Smooth muscle cell (in vitro differentiated cells): ENCODE results near the gene SLC38A4. TPM values are rescaled to one million over a fixed set of nuclear protein-coding genes. Genes with fewer than 3 reads are reported as not detected.

ENCODE experiments used
- DNase-seq: peaks from one replicate; lab custom pipeline; 2025; ENCODE audit not compliant: unreplicated experiment; lab: John Stamatoyannopoulos, UW
- H2AFZ ChIP-seq: fragments of 200-600 bp; sonication (generic); 2 replicates; pipeline ENCODE4 v1.6.0; 2016; ENCODE audit warnings: antibody characterized with exemption, low read depth, mild to moderate bottlenecking
- H3F3A ChIP-seq: fragments of 200-600 bp; sonication (generic); 2 replicates; pipeline ENCODE4 v1.6.0; 2017; ENCODE audit warnings: antibody characterized with exemption, low read depth
- H3K27ac ChIP-seq: fragments of 200-600 bp; sonication (generic); 2 replicates; pipeline ENCODE4 v1.5.1; 2016; ENCODE audit warnings: low read depth, mild to moderate bottlenecking
- H3K27me3 ChIP-seq: fragments of 200-600 bp; sonication (generic); 2 replicates; pipeline ENCODE4 v1.6.1; 2016; ENCODE audit warnings: low read depth, mild to moderate bottlenecking
- H3K36me3 ChIP-seq: fragments of 200-600 bp; sonication (generic); 2 replicates; pipeline ENCODE4 v1.5.1; 2016; ENCODE audit warnings: low read depth
- H3K4me1 ChIP-seq: fragments of 200-600 bp; sonication (generic); 2 replicates; pipeline ENCODE4 v1.5.1; 2016; ENCODE audit warnings: low read depth
- H3K4me2 ChIP-seq: fragments of 200-600 bp; sonication (generic); 2 replicates; pipeline ENCODE4 v1.6.0; 2016; ENCODE audit warnings: mild to moderate bottlenecking
- H3K4me3 ChIP-seq: fragments of 200-600 bp; sonication (generic); 2 replicates; pipeline ENCODE4 v1.5.1; 2016; ENCODE audit warnings: mild to moderate bottlenecking
- H3K79me2 ChIP-seq: fragments of 200-600 bp; sonication (generic); 2 replicates; pipeline ENCODE4 v1.6.0; 2016; ENCODE audit warnings: low read depth, mild to moderate bottlenecking
- H3K9ac ChIP-seq: fragments of 200-600 bp; sonication (generic); 2 replicates; pipeline ENCODE4 v1.6.0; 2016; ENCODE audit warnings: low read depth
- H3K9me3 ChIP-seq: fragments of 200-600 bp; sonication (generic); replicated peaks from 2 replicates; pipeline ENCODE4 v1.5.1; 2016; ENCODE audit warnings: low read depth
- H4K20me1 ChIP-seq: fragments of 200-600 bp; sonication (generic); 2 replicates; pipeline ENCODE4 v1.6.0; 2016; ENCODE audit warnings: low read depth
- WGBS: methylation state at CpG from one replicate; pipeline ENCODE4 v1.1.7; 2016; ENCODE audit warnings: low lambda C conversion rate; 5-methylcytosine and 5-hydroxymethylcytosine counted together
- polyA plus RNA-seq: library from polyadenylated mRNA; unstranded; fragments of >200 nt; fragmentation: Nextera tagmentation; extraction: Ambion mirVana; gene quantifications from 2 replicates; pipeline ENCODE4 v1.2.1, GENCODE V29; 2016
- total RNA-seq: library from RNA; depleted of rRNA; stranded (reverse); fragments of >200 nt; gene quantifications from 2 replicates; pipeline ENCODE4 v1.2.3, GENCODE V29; 2014
- TF ChIP-seq, protein P1 (sequence below): fragments of 200-600 bp; sonication (generic); IDR thresholded peaks from 2 replicates; pipeline ENCODE4 v1.5.1; 2017; ENCODE audit warnings: borderline replicate concordance, mild to moderate bottlenecking, antibody characterized with exemption; ENCODE audit not compliant: insufficient read depth, poor library complexity, severe bottlenecking

SLC38A4 gene
- total and polyA plus RNA-seq, 2 experiments from 2014 or later: 0.77 to 2.7 TPM

DNA sequence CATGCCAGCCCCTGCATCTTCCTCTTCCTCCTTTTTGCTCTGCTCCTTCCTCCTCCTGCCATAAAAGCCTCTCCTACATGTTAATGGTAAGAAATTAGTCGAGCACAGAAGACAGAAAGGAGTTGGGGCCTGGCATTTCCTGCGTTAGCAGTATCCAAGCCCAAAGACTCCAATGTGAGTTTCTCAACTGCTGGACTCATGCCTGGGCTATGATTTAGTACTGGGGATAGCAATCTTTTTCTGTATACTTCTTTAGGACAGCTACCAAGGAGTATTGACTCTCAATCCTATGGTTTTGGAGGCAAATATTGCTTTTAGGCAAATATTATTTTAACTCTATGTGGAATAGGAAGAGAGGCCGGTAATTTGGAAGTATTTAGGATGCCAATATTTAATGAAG is 18.0 kb upstream of the SLC38A4 start:
- WGBS: 83% methylated on average over 3 of the region's 3 CpGs
- H3K79me2 ChIP-seq: no peaks in the 10 kb centered on the region
- TF ChIP-seq, protein P1, sequence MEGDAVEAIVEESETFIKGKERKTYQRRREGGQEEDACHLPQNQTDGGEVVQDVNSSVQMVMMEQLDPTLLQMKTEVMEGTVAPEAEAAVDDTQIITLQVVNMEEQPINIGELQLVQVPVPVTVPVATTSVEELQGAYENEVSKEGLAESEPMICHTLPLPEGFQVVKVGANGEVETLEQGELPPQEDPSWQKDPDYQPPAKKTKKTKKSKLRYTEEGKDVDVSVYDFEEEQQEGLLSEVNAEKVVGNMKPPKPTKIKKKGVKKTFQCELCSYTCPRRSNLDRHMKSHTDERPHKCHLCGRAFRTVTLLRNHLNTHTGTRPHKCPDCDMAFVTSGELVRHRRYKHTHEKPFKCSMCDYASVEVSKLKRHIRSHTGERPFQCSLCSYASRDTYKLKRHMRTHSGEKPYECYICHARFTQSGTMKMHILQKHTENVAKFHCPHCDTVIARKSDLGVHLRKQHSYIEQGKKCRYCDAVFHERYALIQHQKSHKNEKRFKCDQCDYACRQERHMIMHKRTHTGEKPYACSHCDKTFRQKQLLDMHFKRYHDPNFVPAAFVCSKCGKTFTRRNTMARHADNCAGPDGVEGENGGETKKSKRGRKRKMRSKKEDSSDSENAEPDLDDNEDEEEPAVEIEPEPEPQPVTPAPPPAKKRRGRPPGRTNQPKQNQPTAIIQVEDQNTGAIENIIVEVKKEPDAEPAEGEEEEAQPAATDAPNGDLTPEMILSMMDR: no peak
- H2AFZ ChIP-seq: no peak overlapping the region
- no peak for DNase-seq
- no peaks in the 10 kb centered on the region for H3K36me3 ChIP-seq
- H3K4me2 ChIP-seq: no peak overlapping the region
- H3K9me3 ChIP-seq: no peaks in the 10 kb centered on the region
- no peaks in the 10 kb centered on the region for H4K20me1 ChIP-seq
- H3K27ac ChIP-seq: no peak overlapping the region
- no peaks in the 10 kb centered on the region for H3K27me3 ChIP-seq
- no peak overlapping the region for H3K4me3 ChIP-seq
- no peaks in the 10 kb centered on the region for H3K4me1 ChIP-seq
- H3K9ac ChIP-seq: no peak overlapping the region
- no peaks in the 10 kb centered on the region for H3F3A ChIP-seq

DNA sequence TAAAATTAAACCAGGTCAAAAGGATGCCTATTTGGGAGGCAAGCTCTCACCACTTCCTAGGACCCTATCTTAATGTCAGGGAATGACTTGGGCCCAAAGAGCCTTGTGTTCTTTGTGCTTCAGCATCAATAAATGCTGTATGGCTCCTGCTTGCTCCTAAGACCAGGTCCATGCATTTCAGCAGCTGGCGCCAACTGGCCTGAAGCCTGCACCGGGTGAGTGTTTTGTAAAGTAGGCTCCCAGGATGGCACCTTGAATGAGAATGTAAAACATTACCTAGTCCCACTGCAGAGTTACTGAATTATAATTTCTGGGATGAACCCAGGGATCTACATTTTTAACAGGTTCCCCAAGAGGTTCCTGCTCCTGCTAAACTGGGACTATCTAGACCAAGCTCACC is 16.1 kb upstream of the SLC38A4 start:
- no peak for DNase-seq
- H2AFZ ChIP-seq: no peak overlapping the region
- no peaks in the 10 kb centered on the region for H3K4me1 ChIP-seq
- no peaks in the 10 kb centered on the region for H3K36me3 ChIP-seq
- H3K9ac ChIP-seq: no peak overlapping the region
- no peaks in the 10 kb centered on the region for H4K20me1 ChIP-seq
- H3K27ac ChIP-seq: no peak overlapping the region
- H3K9me3 ChIP-seq: no peaks in the 10 kb centered on the region
- H3K79me2 ChIP-seq: no peaks in the 10 kb centered on the region
- WGBS: 100% methylated on average over 2 of the region's 2 CpGs
- H3K4me2 ChIP-seq: no peak overlapping the region
- H3K27me3 ChIP-seq: no peaks in the 10 kb centered on the region
- TF ChIP-seq, protein P1: no peak
- no peak overlapping the region for H3K4me3 ChIP-seq
- H3F3A ChIP-seq: no peaks in the 10 kb centered on the region

DNA sequence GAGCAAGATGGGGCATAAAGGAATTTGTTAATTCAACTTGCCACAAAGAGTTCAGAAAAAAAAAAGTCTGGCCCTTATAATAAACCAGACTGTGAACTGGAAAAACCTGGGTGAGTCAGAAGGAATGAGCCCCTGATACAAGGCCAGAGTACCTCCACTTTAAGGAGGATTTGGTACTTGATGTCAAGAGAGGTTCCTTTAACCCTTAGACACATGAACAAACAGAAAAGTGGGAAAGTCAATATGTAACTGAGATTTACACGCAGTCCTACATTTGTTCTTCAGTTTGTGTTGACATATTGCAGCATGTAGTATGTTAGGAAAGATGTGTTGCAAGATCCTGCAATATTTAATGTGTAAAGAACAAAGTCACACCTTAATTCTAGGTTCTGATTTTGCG is 14.2 kb upstream of the SLC38A4 start:
- DNase-seq: no peak
- Histone ChIP-seq H4K20me1 (no peaks in the 10 kb centered on the region), H3K4me2 (no peak overlapping the region), H3K9ac (no peak overlapping the region), H3K4me1 (no peaks in the 10 kb centered on the region), H3F3A (no peaks in the 10 kb centered on the region), H3K27me3 (no peaks in the 10 kb centered on the region), H3K9me3 (no peaks in the 10 kb centered on the region), H2AFZ (no peak overlapping the region), H3K4me3 (no peak overlapping the region), H3K79me2 (no peaks in the 10 kb centered on the region), H3K36me3 (no peaks in the 10 kb centered on the region), H3K27ac (no peak overlapping the region)
- TF ChIP-seq, protein P1: no peak
- WGBS: 75% methylated on average over 2 of the region's 2 CpGs

DNA sequence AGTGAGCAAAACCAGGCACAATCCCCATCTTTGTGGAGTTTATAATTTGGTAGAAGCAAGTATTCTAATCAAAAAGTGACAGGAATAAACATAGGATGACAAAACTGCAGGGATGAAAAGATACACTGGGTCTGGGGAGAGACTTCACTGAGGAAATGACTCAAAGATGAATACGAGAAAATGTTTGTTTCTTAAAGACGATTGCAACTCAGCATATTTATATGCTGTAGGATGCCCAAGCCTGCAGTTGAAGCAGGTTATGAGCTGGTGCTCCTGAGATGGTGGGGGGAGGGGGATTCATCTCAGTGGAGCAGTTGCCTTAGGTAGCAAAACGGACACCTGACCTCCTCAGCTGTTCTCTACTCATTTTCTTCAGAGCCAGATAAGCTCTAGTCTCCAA is 13.4 kb upstream of the SLC38A4 start:
- TF ChIP-seq, protein P1: no peak
- DNase-seq: no peak
- Histone ChIP-seq H3K9ac (no peak overlapping the region), H3K4me1 (no peaks in the 10 kb centered on the region), H3K4me3 (no peak overlapping the region), H3F3A (no peaks in the 10 kb centered on the region), H3K9me3 (no peaks in the 10 kb centered on the region), H3K79me2 (no peaks in the 10 kb centered on the region), H3K36me3 (no peaks in the 10 kb centered on the region), H3K27me3 (no peaks in the 10 kb centered on the region), H2AFZ (no peak overlapping the region), H3K27ac (no peak overlapping the region), H4K20me1 (no peaks in the 10 kb centered on the region), H3K4me2 (no peak overlapping the region)
- WGBS: 77% methylated on average over 3 of the region's 3 CpGs
